Endothelial cell of umbilical vein (primary cell): ENCODE data around the gene AZI2.

ENCODE experiments used
- CTCF ChIP-seq, 2 donors: IDR thresholded peaks; 1 replicate in 1 of 2; 2 replicates in 1 of 2; pipeline ENCODE4 v1.5.1; 2011; ENCODE audit warnings: low read length in 2 of 2, mild to moderate bottlenecking in 2 of 2, moderate library complexity in 2 of 2, control low read depth in 1 of 2, inconsistent platforms in 1 of 2, low read depth in 1 of 2; ENCODE audit not compliant: insufficient read depth in 1 of 2; ENCODE audit errors: extremely low read depth in 1 of 2
- EZH2 ChIP-seq: IDR thresholded peaks from 2 replicates; pipeline ENCODE4 v1.6.1; 2012; ENCODE audit warnings: borderline replicate concordance, low read depth, mild to moderate bottlenecking, moderate library complexity, low read length, inconsistent platforms; ENCODE audit not compliant: severe bottlenecking
- JUN ChIP-seq: IDR thresholded peaks from 2 replicates; pipeline ENCODE4 v1.6.1; 2011; ENCODE audit warnings: borderline replicate concordance, low read depth; ENCODE audit not compliant: insufficient read length, insufficient read depth
- MAX ChIP-seq: IDR thresholded peaks from 2 replicates; pipeline ENCODE4 v1.6.1; 2011; ENCODE audit not compliant: insufficient read depth, insufficient read length
- MYC ChIP-seq: IDR thresholded peaks from one replicate; pipeline ENCODE4 v1.6.1; 2011; ENCODE audit warnings: mild to moderate bottlenecking, low read depth, low read length
- POLR2A ChIP-seq: IDR thresholded peaks from 2 replicates; pipeline ENCODE4 v1.6.1; 2012; ENCODE audit warnings: low read depth, mild to moderate bottlenecking, control low read depth, low read length
- POLR2AphosphoS5 ChIP-seq: IDR thresholded peaks from 2 replicates; pipeline ENCODE4 v1.6.1; 2012; ENCODE audit warnings: low read depth, mild to moderate bottlenecking, control low read depth, low read length, moderate library complexity; ENCODE audit not compliant: insufficient read depth

- TF ChIP-seq POLR2A = no peak
- no peak for TF ChIP-seq CTCF (IDR thresholded peaks at IDR 0.05; ENCODE audit: extremely low read depth in 1 of 2, insufficient read depth in 1 of 2, low read depth in 1 of 2, low read length in 2 of 2)
- no peak for TF ChIP-seq POLR2AphosphoS5
- TF ChIP-seq JUN = no peak
- no peak for TF ChIP-seq EZH2
- TF ChIP-seq MAX = no peak
- TF ChIP-seq MYC = no peak
Observed at GRCh38 chr3:28300345-28300962, 48.2 kb downstream of the AZI2 start.
